SK-N-SH (cell line): Measurements from ENCODE around the gene SLC38A7. TPM values are rescaled to one million over a fixed set of nuclear protein-coding genes. Genes with fewer than 3 reads are reported as not detected.

Experiments used
- CTCF ChIA-PET: fragments of 300-600, 350-600 bp; formaldehyde crosslinking; extraction: SDS; loops from one replicate; lab custom pipeline; 2021; lab: Yijun Ruan, JAX
- POLR2A ChIA-PET: fragments of 350-600 bp; sonication (Branson Sonifier 250); formaldehyde crosslinking; extraction: SDS; loops from one replicate; lab custom pipeline; 2020; ENCODE audit warnings: antibody characterized with exemption, inconsistent platforms; lab: Yijun Ruan, JAX
- DNase-seq: peaks from one replicate; pipeline ENCODE4 v3.0.0; 2012
- H2AFZ ChIP-seq: fragments of 200-600 bp; sonication (generic); 2 replicates; pipeline ENCODE4 v1.8.1; 2016; ENCODE audit warnings: antibody characterized with exemption, mild to moderate bottlenecking, low read depth
- H3F3A ChIP-seq: fragments of 200-600 bp; sonication (generic); replicated peaks from 2 replicates; pipeline ENCODE3; 2016; ENCODE audit warnings: antibody characterized with exemption, mild to moderate bottlenecking; ENCODE audit not compliant: insufficient read depth
- H3K27ac ChIP-seq, 2 experiments: fragments of 200-500 bp in 1 of 2; fragments of 200-600 bp in 1 of 2; sonication (Bioruptor generic) in 1 of 2; sonication (generic), shearing (Covaris generic) in 1 of 2; 2 replicates each; pipeline versions ENCODE4 v1.5.1 to v1.6.1; 2014 to 2016; ENCODE audit warnings: low read depth in 2 of 2, inconsistent platforms in 1 of 2, low read length in 1 of 2, mild to moderate bottlenecking in 1 of 2, mixed read lengths in 1 of 2
- H3K27me3 ChIP-seq: fragments of 200-600 bp; sonication (generic), shearing (Covaris generic); 2 replicates; pipeline ENCODE4 v1.6.1; 2016; ENCODE audit warnings: mixed run types; ENCODE audit not compliant: insufficient read depth
- H3K36me3 ChIP-seq, 2 experiments: fragments of 200-500 bp in 1 of 2; fragments of 200-600 bp in 1 of 2; sonication (Bioruptor generic) in 1 of 2; sonication (generic) in 1 of 2; replicated peaks in 1 of 2; 2 replicates each; pipeline versions ENCODE3 to v1.5.1; 2014 to 2016; ENCODE audit warnings: low read length in 1 of 2, mild to moderate bottlenecking in 1 of 2; ENCODE audit not compliant: insufficient read depth in 2 of 2, control insufficient read depth in 1 of 2
- H3K4me1 ChIP-seq, 2 experiments: fragments of 200-500 bp in 1 of 2; fragments of 200-600 bp in 1 of 2; sonication (Bioruptor generic) in 1 of 2; sonication (generic), shearing (Covaris generic) in 1 of 2; 2 replicates each; pipeline versions ENCODE4 v1.5.1 to v1.6.1; 2014 to 2016; ENCODE audit warnings: low read depth in 1 of 2, low read length in 1 of 2, mixed run types in 1 of 2; ENCODE audit not compliant: insufficient read depth in 2 of 2, control insufficient read depth in 1 of 2
- H3K4me2 ChIP-seq: fragments of 200-600 bp; sonication (generic), shearing (Covaris generic); 2 replicates; pipeline ENCODE4 v1.6.1; 2017; ENCODE audit warnings: mixed run types
- H3K4me3 ChIP-seq, 2 experiments: fragments of 200-500 bp in 1 of 2; fragments of 200-600 bp in 1 of 2; sonication (Bioruptor generic) in 1 of 2; sonication (generic), shearing (Covaris generic) in 1 of 2; 2 replicates each; pipeline versions ENCODE4 v1.5.1 to v1.8.1; 2014 to 2016; ENCODE audit warnings: low read depth in 2 of 2, inconsistent platforms in 1 of 2, low read length in 1 of 2, mild to moderate bottlenecking in 1 of 2, mixed read lengths in 1 of 2, moderate library complexity in 1 of 2
- H3K79me2 ChIP-seq: fragments of 200-600 bp; sonication (generic); 2 replicates; pipeline ENCODE4 v1.8.1; 2017; ENCODE audit warnings: mild to moderate bottlenecking; ENCODE audit not compliant: insufficient read depth
- H3K9ac ChIP-seq: fragments of 200-600 bp; sonication (generic); 2 replicates; pipeline ENCODE4 v1.6.1; 2017; ENCODE audit warnings: mixed run types
- H3K9me2 ChIP-seq: fragments of 200-600 bp; sonication (generic); 2 replicates; pipeline ENCODE4 v1.6.1; 2017; ENCODE audit warnings: mixed run types
- H3K9me3 ChIP-seq: fragments of 200-600 bp; sonication (generic); 2 replicates; pipeline ENCODE4 v1.6.1; 2017; ENCODE audit warnings: mixed run types, mild to moderate bottlenecking, moderate library complexity
- H4K20me1 ChIP-seq: fragments of 200-600 bp; sonication (generic); 2 replicates; pipeline ENCODE4 v1.6.1; 2017; ENCODE audit warnings: mild to moderate bottlenecking, mixed run types; ENCODE audit not compliant: insufficient read depth
- FOXM1 ChIP-seq: IDR thresholded peaks from 2 replicates; pipeline ENCODE4 v1.4.0; 2012; ENCODE audit warnings: low read depth, mild to moderate bottlenecking
- MEF2A ChIP-seq: IDR thresholded peaks from 2 replicates; pipeline ENCODE4 v1.4.0; 2012; ENCODE audit warnings: low read depth, borderline replicate concordance
- POLR2AphosphoS5 ChIP-seq: IDR thresholded peaks from 2 replicates; pipeline ENCODE4 v1.6.1; 2012; ENCODE audit warnings: low read depth, low read length
- RCOR1 ChIP-seq: fragments of 150-350 bp; IDR thresholded peaks from 2 replicates; pipeline ENCODE4 v1.6.1; 2017; ENCODE audit warnings: antibody characterized with exemption, low read length
- TAF1 ChIP-seq: IDR thresholded peaks from 2 replicates; pipeline ENCODE4 v1.6.1; 2012; ENCODE audit warnings: low read depth, mild to moderate bottlenecking, low read length, moderate library complexity, borderline replicate concordance
- TEAD4 ChIP-seq: IDR thresholded peaks from 2 replicates; pipeline ENCODE4 v1.4.0; 2012; ENCODE audit warnings: mild to moderate bottlenecking, borderline replicate concordance; ENCODE audit not compliant: insufficient read depth
- YY1 ChIP-seq: IDR thresholded peaks from 2 replicates; pipeline ENCODE4 v1.4.0; 2012; ENCODE audit warnings: low read depth, mild to moderate bottlenecking
- ZBTB33 ChIP-seq: IDR thresholded peaks from 2 replicates; pipeline ENCODE4 v1.4.0; 2012; ENCODE audit warnings: low read depth, borderline replicate concordance
- WGBS: methylation state at CpG from one replicate; pipeline ENCODE4 v1.1.6; 2017; ENCODE audit warnings: low lambda C conversion rate; 5-methylcytosine and 5-hydroxymethylcytosine counted together
- polyA plus RNA-seq, 3 experiments: library from polyadenylated mRNA; depleted of rRNA; stranded (reverse); fragments of >200 nt; gene quantifications; 2 replicates each; pipeline ENCODE4 v1.2.3, GENCODE V29; 2012

The SLC38A7 gene
- polyA plus RNA-seq, 1 of the 3 experiments (the other 2 are of a cell fraction), result 14.1 TPM

GRCh38 chr16:58620396-58620795, 64.2 kb downstream of the SLC38A7 start:
- H3K9me2 ChIP-seq, result no peaks in the 10 kb centered on the region
- peaks cover 99% of the 10 kb centered on the region for H3K79me2 ChIP-seq
- no peak overlapping the region for H3K9ac ChIP-seq
- peaks cover 3% of the 10 kb centered on the region for H3F3A ChIP-seq
- H2AFZ ChIP-seq, result no peak overlapping the region
- peaks cover 13 to 54% of the 10 kb centered on the region in 2 experiments for H3K36me3 ChIP-seq
- H3K27ac ChIP-seq, result no peak overlapping the region
- no peaks in the 10 kb centered on the region for H3K4me1 ChIP-seq
- CTCF ChIA-PET, result no interaction called here
- no peak overlapping the region for H3K4me3 ChIP-seq
- TF ChIP-seq FOXM1, result no peak
- no peak for TF ChIP-seq RCOR1
- TF ChIP-seq MEF2A, result no peak
- TF ChIP-seq, all 33 proteins: peak for 0
- no peak for DNase-seq
- Histone ChIP-seq H3K27me3 (no peaks in the 10 kb centered on the region), H4K20me1 (peaks cover 63% of the 10 kb centered on the region), H3K9me3 (no peaks in the 10 kb centered on the region), H3K4me2 (no peak overlapping the region)
- 96% methylated on average over 10 of the region's 10 CpGs for WGBS
- POLR2A ChIA-PET, result no interaction called here

GRCh38 chr16:58615280-58615679, 69.3 kb downstream of the SLC38A7 start:
- H3K36me3 ChIP-seq, result peaks cover 2 to 29% of the 10 kb centered on the region in 2 experiments
- no peak for DNase-seq
- H3K9me3 ChIP-seq, result no peaks in the 10 kb centered on the region
- H3K4me1 ChIP-seq, result no peaks in the 10 kb centered on the region
- CTCF ChIA-PET, result interaction anchor here (0.7 kb wide), 1 partner anchor 46 kb away, joined by 3 read pairs; no protein-coding TSS in a partner anchor
- no peak overlapping the region for H3K9ac ChIP-seq
- peaks cover 78% of the 10 kb centered on the region for H4K20me1 ChIP-seq
- no peak overlapping the region for H3K4me2 ChIP-seq
- H2AFZ ChIP-seq, result no peak overlapping the region
- 85% methylated on average over 3 of the region's 3 CpGs for WGBS
- no peaks in the 10 kb centered on the region for H3K27me3 ChIP-seq
- no peaks in the 10 kb centered on the region for H3K9me2 ChIP-seq
- peaks cover 100% of the 10 kb centered on the region for H3K79me2 ChIP-seq
- POLR2A ChIA-PET, result no interaction called here
- peaks cover 8% of the 10 kb centered on the region for H3F3A ChIP-seq
- no peak overlapping the region for H3K4me3 ChIP-seq
- TF ChIP-seq TAF1, result no peak
- TF ChIP-seq RCOR1, result no peak
- TF ChIP-seq POLR2AphosphoS5, result no peak
- TF ChIP-seq ZBTB33, result no peak
- no peak for TF ChIP-seq TEAD4
- TF ChIP-seq YY1, result no peak
- H3K27ac ChIP-seq, result peak overlapping the region in 1 of 2 experiments; percentile 35; a peak in 2 of 4 replicates

Other genes starting within 250 kb of the SLC38A7 start
- 46.2 and 52.0 TPM in 2 replicates for gene NDRG4, start 184.6 kb downstream of the SLC38A7 start, polyA plus RNA-seq (2012; rRNA removed)
- gene SETD6, start 169.3 kb downstream of the SLC38A7 start, polyA plus RNA-seq (2012; rRNA removed), result 17.2 and 22.2 TPM in 2 replicates
- 77.8 and 90.3 TPM in 2 replicates for gene CNOT1, start 54.9 kb downstream of the SLC38A7 start, polyA plus RNA-seq (2012; rRNA removed)
- 59.2 and 69.2 TPM in 2 replicates for gene GOT2, start 49.5 kb upstream of the SLC38A7 start, polyA plus RNA-seq (2012; rRNA removed)